OCI-LY3 (cell line): ENCODE data around the gene TTF2.

Experiments
- H2AFZ ChIP-seq: fragments of 200-600, 300-600 bp; shearing (Covaris generic); 2 replicates; pipeline ENCODE4 v1.6.0; 2014; ENCODE audit warnings: antibody characterized with exemption, low read depth, low read length
- H3K27ac ChIP-seq: fragments of 200-600, 300-600 bp; sonication (generic); 2 replicates; pipeline ENCODE4 v1.5.1; 2014; ENCODE audit warnings: mild to moderate bottlenecking, low read length, moderate library complexity, mixed read lengths
- H3K27me3 ChIP-seq: fragments of 200-600, 300-600 bp; sonication (generic); 2 replicates; pipeline ENCODE4 v1.6.1; 2014; ENCODE audit warnings: low read depth, low read length, mixed read lengths
- H3K36me3 ChIP-seq: fragments of 200-600, 300-600 bp; sonication (generic); replicated peaks from 2 replicates; pipeline ENCODE3; 2014; ENCODE audit warnings: low read depth, low read length, mixed read lengths
- H3K4me1 ChIP-seq: fragments of 300-600, 200-600 bp; sonication (generic); 2 replicates; pipeline ENCODE4 v1.6.1; 2014; ENCODE audit warnings: low read length, mixed read lengths
- H3K4me2 ChIP-seq: fragments of 200-600, 300-600 bp; sonication (generic); 2 replicates; pipeline ENCODE4 v1.6.1; 2014; ENCODE audit warnings: low read length, mixed read lengths
- H3K4me3 ChIP-seq: fragments of 300-600, 200-600 bp; sonication (generic); 2 replicates; pipeline ENCODE4 v1.5.1; 2014; ENCODE audit warnings: antibody characterized with exemption, mild to moderate bottlenecking, low read length, moderate library complexity
- H3K79me2 ChIP-seq: fragments of 300-600, 200-600 bp; shearing (Covaris generic); 2 replicates; pipeline ENCODE4 v1.6.1; 2014; ENCODE audit warnings: mild to moderate bottlenecking, low read length, mixed read lengths
- H3K9ac ChIP-seq: fragments of 300-600, 200-600 bp; shearing (Covaris generic); 2 replicates; pipeline ENCODE4 v1.6.0; 2014; ENCODE audit warnings: mild to moderate bottlenecking, low read length, moderate library complexity
- H3K9me3 ChIP-seq: fragments of 200-600, 300-600 bp; shearing (Covaris generic); 2 replicates; pipeline ENCODE4 v1.6.1; 2014; ENCODE audit warnings: low read length, mixed read lengths; ENCODE audit not compliant: insufficient read depth
- H4K20me1 ChIP-seq: fragments of 200-600, 300-600 bp; sonication (generic); 2 replicates; pipeline ENCODE4 v1.6.1; 2016; ENCODE audit warnings: low read length, mixed read lengths; ENCODE audit not compliant: insufficient read depth
- CTCF ChIP-seq: fragments of 200-600, 300-600 bp; sonication (generic); IDR thresholded peaks from 2 replicates; pipeline ENCODE4 v1.5.1; 2014; ENCODE audit warnings: antibody characterized with exemption, low read length, low read depth
- EZH2phosphoT487 ChIP-seq: fragments of 200-600 bp; shearing (Covaris generic); IDR thresholded peaks from 2 replicates; pipeline ENCODE4 v1.6.1; 2018; ENCODE audit warnings: antibody characterized with exemption, mixed run types, low read depth

Gene TTF2

GRCh38 chr1:117093870-117094621 lies 33.9 kb downstream of the TTF2 start:
- TF ChIP-seq CTCF, result no peak
- TF ChIP-seq EZH2phosphoT487, result no peak
- no peak overlapping the region for H3K9ac ChIP-seq
- no peak overlapping the region for H3K4me3 ChIP-seq
- H3K4me2 ChIP-seq, result no peak overlapping the region
- H2AFZ ChIP-seq, result no peak overlapping the region
- no peaks in the 10 kb centered on the region for H3K79me2 ChIP-seq
- no peak overlapping the region for H3K27ac ChIP-seq
- H4K20me1 ChIP-seq, result no peaks in the 10 kb centered on the region
- H3K9me3 ChIP-seq, result no peaks in the 10 kb centered on the region
- H3K36me3 ChIP-seq, result peaks cover 59% of the 10 kb centered on the region
- H3K27me3 ChIP-seq, result no peaks in the 10 kb centered on the region
- no peaks in the 10 kb centered on the region for H3K4me1 ChIP-seq

DNA sequence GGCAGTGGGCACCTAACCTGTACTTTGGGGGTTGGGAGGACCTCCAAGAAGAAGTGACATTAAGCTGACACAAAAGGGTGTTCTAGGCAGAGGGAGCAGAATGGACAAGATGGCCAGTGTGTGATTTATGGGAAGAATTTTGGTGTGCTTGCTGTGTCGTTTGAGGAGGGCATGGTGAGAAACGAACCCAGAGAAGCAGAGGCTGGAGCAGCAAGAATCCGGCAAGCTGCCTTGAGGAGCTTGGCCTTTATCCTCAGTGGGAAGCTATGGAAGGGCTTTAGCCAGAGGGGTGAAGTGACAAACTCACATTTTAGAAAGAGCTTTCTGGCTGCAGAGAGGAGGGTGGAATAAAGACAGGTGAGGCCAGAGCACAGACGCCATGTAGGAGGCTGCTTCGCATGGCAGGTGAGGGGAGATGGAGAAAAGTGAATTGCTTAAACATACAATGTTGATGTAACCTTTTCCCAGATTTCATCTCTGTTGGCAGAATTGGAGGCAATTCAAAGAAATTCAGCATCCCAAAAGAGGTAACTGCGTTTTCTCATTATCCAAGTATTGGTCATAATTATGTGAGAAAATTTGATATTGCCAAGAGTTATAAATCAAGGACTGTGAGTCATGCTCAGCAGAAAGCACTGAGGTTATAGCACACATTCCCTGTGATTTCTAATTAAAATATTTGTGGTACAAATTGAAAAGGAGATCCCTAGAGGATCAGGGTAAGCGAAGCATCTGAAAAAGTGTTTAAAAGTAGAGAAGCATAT lies 34.9 kb downstream of the TTF2 start:
- no peak for TF ChIP-seq CTCF
- no peak for TF ChIP-seq EZH2phosphoT487
- H3K27ac ChIP-seq, result no peak overlapping the region

DNA sequence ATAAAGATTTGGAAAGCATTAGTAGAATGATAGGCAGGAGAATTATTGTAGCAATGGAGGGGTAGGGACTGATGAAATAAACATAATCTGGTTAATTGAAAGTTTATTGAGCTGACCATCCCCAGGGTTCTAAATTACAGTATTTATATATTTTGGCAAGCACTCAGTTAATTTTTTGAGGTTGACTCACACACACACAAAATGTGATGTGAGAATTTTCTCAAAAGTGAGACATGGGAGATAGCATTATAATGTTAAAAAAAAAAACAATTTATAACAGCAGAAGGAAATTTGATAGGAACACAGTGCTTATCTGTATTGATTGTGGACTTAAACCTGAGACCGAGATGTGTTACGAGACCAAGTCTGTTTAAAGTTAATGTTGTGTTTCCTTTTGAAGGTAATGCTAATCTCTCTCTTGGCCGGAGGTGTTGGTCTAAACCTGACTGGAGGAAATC lies 36.9 kb downstream of the TTF2 start:
- H3K4me3 ChIP-seq, result no peak overlapping the region
- H3K27ac ChIP-seq, result no peak overlapping the region
- H3K27me3 ChIP-seq, result no peaks in the 10 kb centered on the region
- H3K4me2 ChIP-seq, result no peak overlapping the region
- no peak overlapping the region for H2AFZ ChIP-seq
- no peaks in the 10 kb centered on the region for H3K79me2 ChIP-seq
- no peaks in the 10 kb centered on the region for H3K4me1 ChIP-seq
- no peaks in the 10 kb centered on the region for H3K9me3 ChIP-seq
- no peaks in the 10 kb centered on the region for H4K20me1 ChIP-seq
- H3K9ac ChIP-seq, result no peak overlapping the region
- H3K36me3 ChIP-seq, result peaks cover 56% of the 10 kb centered on the region
- TF ChIP-seq CTCF (no peak), EZH2phosphoT487 (no peak)

More for the DNA sequence above, 34.9 kb downstream of the TTF2 start:
- no peak overlapping the region for H3K4me3 ChIP-seq
- no peaks in the 10 kb centered on the region for H3K79me2 ChIP-seq
- H3K9me3 ChIP-seq, result no peaks in the 10 kb centered on the region
- peaks cover 62% of the 10 kb centered on the region for H3K36me3 ChIP-seq
- H3K9ac ChIP-seq, result no peak overlapping the region
- no peaks in the 10 kb centered on the region for H3K4me1 ChIP-seq
- no peak overlapping the region for H3K4me2 ChIP-seq
- H3K27me3 ChIP-seq, result no peaks in the 10 kb centered on the region
- H2AFZ ChIP-seq, result no peak overlapping the region
- H4K20me1 ChIP-seq, result no peaks in the 10 kb centered on the region

- no peaks in the 10 kb centered on the region for H4K20me1 ChIP-seq
- H3K27me3 ChIP-seq, result no peaks in the 10 kb centered on the region
- H3K9ac ChIP-seq, result no peak overlapping the region
- H3K4me2 ChIP-seq, result no peak overlapping the region
- TF ChIP-seq CTCF (no peak), EZH2phosphoT487 (no peak)
- no peak overlapping the region for H2AFZ ChIP-seq
- no peaks in the 10 kb centered on the region for H3K79me2 ChIP-seq
- H3K4me3 ChIP-seq, result no peak overlapping the region
- H3K4me1 ChIP-seq, result no peaks in the 10 kb centered on the region
- no peaks in the 10 kb centered on the region for H3K9me3 ChIP-seq
- H3K36me3 ChIP-seq, result peaks cover 58% of the 10 kb centered on the region
- H3K27ac ChIP-seq, result no peak overlapping the region
Observed at GRCh38 chr1:117097443-117097842, 37.3 kb downstream of the TTF2 start.
